Fibroblast of pulmonary artery (primary cell): ENCODE data around the gene ACCSL.

Source experiments
- DNase-seq: peaks from one replicate; pipeline ENCODE4 v3.0.0-alpha.2; 2010; ENCODE audit warnings: low read depth
- H3K4me3 ChIP-seq: replicated peaks from 2 replicates; pipeline ENCODE4 v1.5.1; 2011; ENCODE audit warnings: low read depth, mild to moderate bottlenecking, control low read depth, low read length, moderate library complexity
- CTCF ChIP-seq: IDR thresholded peaks from 2 replicates; pipeline ENCODE4 v1.5.1; 2011; ENCODE audit warnings: mild to moderate bottlenecking, control low read depth, low read length, inconsistent platforms; ENCODE audit errors: missing control alignments

The ACCSL gene

GRCh38 chr11:44047931-44048431 is at the start of gene ACCSL:
Gene ACCSL (plus strand): TSS chr11:44047981. CDS start chr11:44048037, 56 bp downstream.
- H3K4me3 ChIP-seq: no peak within 1 kb of the TSS
- no peak for TF ChIP-seq CTCF
- DNase-seq: no peak

- H3K4me3 ChIP-seq: no peak overlapping the region
- no peak for DNase-seq
- no peak for TF ChIP-seq CTCF
Measured at GRCh38 chr11:43998308-43998707, 49.5 kb upstream of the ACCSL start.

DNA sequence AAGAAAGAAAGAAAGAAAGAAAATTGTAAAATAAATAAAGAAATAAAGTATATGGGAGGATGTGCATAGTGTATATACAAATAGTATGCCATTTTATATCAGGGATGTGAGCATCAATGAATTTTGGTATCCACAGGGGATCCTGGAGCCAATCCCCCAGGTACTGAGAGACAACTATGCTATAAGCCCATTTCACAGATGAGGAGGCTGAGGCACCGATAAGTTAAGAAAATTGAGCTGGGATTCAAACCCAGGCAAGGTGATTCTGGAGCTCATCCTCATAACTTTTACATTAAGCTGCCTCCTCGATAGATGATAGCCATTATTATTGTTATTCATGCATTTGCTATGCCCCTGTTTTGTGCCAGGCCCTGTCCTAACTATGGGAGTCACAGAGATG is 47.0 kb upstream of the ACCSL start:
- DNase-seq: no peak
- no peak overlapping the region for H3K4me3 ChIP-seq
- no peak for TF ChIP-seq CTCF

DNA sequence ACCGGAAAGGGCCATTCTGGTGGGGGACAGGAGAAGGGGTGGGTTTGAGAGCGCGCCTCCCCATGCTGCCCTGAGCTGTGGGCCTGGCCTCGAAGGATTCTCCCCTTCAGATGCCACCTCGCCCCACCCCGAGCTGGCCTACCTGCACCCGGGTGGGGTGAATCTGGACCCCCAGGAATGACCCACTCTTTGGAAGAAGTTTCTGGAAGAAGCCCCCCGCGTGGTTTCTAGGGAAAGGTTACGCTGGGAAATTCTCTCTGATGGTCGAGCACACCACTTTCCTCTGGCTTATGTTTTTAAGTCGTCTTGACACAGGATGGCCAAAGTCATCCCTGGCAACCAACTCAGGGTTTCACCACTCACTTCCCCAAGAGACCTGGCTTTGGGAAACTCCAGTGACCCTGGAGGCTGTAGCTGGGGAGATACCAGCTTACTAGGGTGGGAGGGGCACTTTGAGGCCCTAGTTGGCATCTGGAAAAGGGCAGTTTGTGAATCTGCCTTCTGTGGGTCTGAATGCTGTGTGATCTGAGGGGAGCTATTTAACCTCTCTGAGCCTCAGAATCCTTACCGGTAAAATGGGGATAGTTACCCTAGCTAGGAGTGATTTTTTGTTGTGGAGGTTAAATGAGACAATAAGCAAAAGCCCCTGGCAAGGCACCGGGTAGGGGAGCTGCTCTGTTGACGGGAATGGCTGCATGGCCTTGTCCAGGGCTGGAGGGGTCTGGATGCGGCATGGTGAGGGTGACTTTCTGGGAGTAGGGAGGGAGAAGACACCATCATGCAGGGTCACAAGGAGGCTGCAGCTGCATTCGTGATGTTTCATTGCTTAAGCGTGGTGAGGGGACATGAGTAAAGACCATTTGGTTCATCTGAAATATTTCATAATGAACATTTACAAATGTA is 45.3 kb upstream of the ACCSL start:
- no peak for TF ChIP-seq CTCF
- H3K4me3 ChIP-seq: no peak overlapping the region

GRCh38 chr11:44003736-44004451 is 43.9 kb upstream of the ACCSL start:
- no peak for DNase-seq
- no peak for TF ChIP-seq CTCF
- no peak overlapping the region for H3K4me3 ChIP-seq

More for the DNA sequence above, 45.3 kb upstream of the ACCSL start:
- no peak for DNase-seq

- TF ChIP-seq CTCF: no peak
- H3K4me3 ChIP-seq: no peak overlapping the region
- DNase-seq: no peak
Measured at GRCh38 chr11:44004452-44005062, 43.2 kb upstream of the ACCSL start.
